Lower leg skin (tissue), 4 donors: ENCODE data around the gene GRIK4. TPM values are rescaled to one million over a fixed set of nuclear protein-coding genes. Genes with fewer than 3 reads are reported as not detected.

Experiments
- DNase-seq, 2 donors: peaks; one replicate each; pipeline ENCODE4 v3.0.0-alpha.2; 2019; ENCODE audit warnings: low spot score in 2 of 2
- H3K4me3 ChIP-seq: fragments of 200-600 bp; sonication (generic); 2 replicates; pipeline ENCODE4 v1.5.1; 2017; ENCODE audit warnings: mild to moderate bottlenecking, low read depth; ENCODE audit not compliant: poor library complexity, severe bottlenecking
- POLR2A ChIP-seq, 2 donors: fragments of 450-650 bp; IDR thresholded peaks; one replicate each; pipeline ENCODE4 v1.6.1; 2016 to 2017; ENCODE audit warnings: antibody characterized with exemption in 2 of 2, mild to moderate bottlenecking in 1 of 2, moderate library complexity in 1 of 2
- WGBS, 2 donors: methylation state at CpG; one replicate each; pipeline ENCODE4 v1.1.5; 2018; 5-methylcytosine and 5-hydroxymethylcytosine counted together
- intact Hi-C: fragments of 100-400 bp; cut with DNase I; formaldehyde crosslinking; loops from one replicate; pipeline ENCODE4 v1.15.0; 2023; ENCODE audit warnings: low total_unique reads
- total RNA-seq, 4 donors: library from RNA; depleted of rRNA; stranded (reverse); fragments of >200 nt; gene quantifications; one replicate each; pipeline ENCODE4 v1.1.0, GENCODE V29; 2016
- TF ChIP-seq, protein P1 (sequence below), 3 donors: fragments of 450-650 bp; IDR thresholded peaks; one replicate each; pipeline ENCODE4 v1.5.1; 2016; ENCODE audit warnings: antibody characterized with exemption in 3 of 3, mild to moderate bottlenecking in 3 of 3, moderate library complexity in 2 of 3

Gene GRIK4
- total RNA-seq, 4 donors from 2014 or later: 0.06 to 0.67 TPM; not detected in 2

- H3K4me3 ChIP-seq: no peak overlapping the region
- intact Hi-C loops: no loop called here
- 67 to 78% methylated on average over 6 of the region's 6 CpGs for WGBS, 2 donors
- DNase-seq: no peak
- TF ChIP-seq, protein P1, sequence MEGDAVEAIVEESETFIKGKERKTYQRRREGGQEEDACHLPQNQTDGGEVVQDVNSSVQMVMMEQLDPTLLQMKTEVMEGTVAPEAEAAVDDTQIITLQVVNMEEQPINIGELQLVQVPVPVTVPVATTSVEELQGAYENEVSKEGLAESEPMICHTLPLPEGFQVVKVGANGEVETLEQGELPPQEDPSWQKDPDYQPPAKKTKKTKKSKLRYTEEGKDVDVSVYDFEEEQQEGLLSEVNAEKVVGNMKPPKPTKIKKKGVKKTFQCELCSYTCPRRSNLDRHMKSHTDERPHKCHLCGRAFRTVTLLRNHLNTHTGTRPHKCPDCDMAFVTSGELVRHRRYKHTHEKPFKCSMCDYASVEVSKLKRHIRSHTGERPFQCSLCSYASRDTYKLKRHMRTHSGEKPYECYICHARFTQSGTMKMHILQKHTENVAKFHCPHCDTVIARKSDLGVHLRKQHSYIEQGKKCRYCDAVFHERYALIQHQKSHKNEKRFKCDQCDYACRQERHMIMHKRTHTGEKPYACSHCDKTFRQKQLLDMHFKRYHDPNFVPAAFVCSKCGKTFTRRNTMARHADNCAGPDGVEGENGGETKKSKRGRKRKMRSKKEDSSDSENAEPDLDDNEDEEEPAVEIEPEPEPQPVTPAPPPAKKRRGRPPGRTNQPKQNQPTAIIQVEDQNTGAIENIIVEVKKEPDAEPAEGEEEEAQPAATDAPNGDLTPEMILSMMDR (IDR thresholded peaks at IDR 0.05): no peak
- no peak for TF ChIP-seq POLR2A (IDR thresholded peaks at IDR 0.05)
Measured at GRCh38 chr11:120839846-120840402, 328.4 kb downstream of the GRIK4 start.

DNA sequence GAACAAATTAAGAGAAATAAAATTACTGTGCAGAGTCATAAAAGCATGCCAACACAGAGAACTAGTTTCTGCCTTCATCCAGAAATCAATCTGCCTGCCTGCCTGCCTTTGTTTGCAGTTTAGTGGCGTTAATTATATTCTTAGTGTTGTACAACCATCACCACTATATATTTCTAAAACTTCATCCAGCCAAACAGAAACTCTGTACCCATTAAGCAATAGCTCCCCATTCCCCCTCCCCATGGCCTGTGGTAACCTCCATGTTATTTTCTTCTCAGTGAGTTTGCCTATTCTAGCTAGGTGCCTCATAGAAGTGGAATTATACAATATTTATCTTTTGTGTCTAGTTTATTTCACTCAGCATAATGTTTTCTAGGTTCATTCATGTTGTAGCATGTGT is 329.1 kb downstream of the GRIK4 start:
- 97 to 100% methylated on average over 1 of the region's 1 CpG for WGBS, 2 donors
- DNase-seq: no peak
- intact Hi-C loops: no loop called here
- H3K4me3 ChIP-seq: no peak overlapping the region
- TF ChIP-seq, protein P1 (IDR thresholded peaks at IDR 0.05): no peak
- no peak for TF ChIP-seq POLR2A (IDR thresholded peaks at IDR 0.05)

GRCh38 chr11:120841074-120841473 is 329.5 kb downstream of the GRIK4 start:
- 44 to 48% methylated on average over 2 of the region's 2 CpGs for WGBS, 2 donors
- no peak for DNase-seq
- intact Hi-C loops: no loop called here
- TF ChIP-seq POLR2A (IDR thresholded peaks at IDR 0.05): no peak
- TF ChIP-seq, protein P1 (IDR thresholded peaks at IDR 0.05): no peak
- no peak overlapping the region for H3K4me3 ChIP-seq

- 85 to 94% methylated on average over 1 of the region's 1 CpG for WGBS, 2 donors
- no peak for TF ChIP-seq POLR2A (IDR thresholded peaks at IDR 0.05)
- TF ChIP-seq, protein P1 (IDR thresholded peaks at IDR 0.05): no peak
- DNase-seq: no peak
- intact Hi-C loops: no loop called here
- H3K4me3 ChIP-seq: no peak overlapping the region
Measured at GRCh38 chr11:120842195-120842594, 330.6 kb downstream of the GRIK4 start.

GRCh38 chr11:120853435-120853834 is 341.9 kb downstream of the GRIK4 start:
- 86 to 87% methylated on average over 3 of the region's 3 CpGs for WGBS, 2 donors
- no peak for DNase-seq
- intact Hi-C loops: no loop called here
- H3K4me3 ChIP-seq: no peak overlapping the region
- TF ChIP-seq POLR2A (IDR thresholded peaks at IDR 0.05): no peak
- TF ChIP-seq, protein P1 (IDR thresholded peaks at IDR 0.05): no peak

- DNase-seq: no peak
- WGBS, 2 donors: 42 to 47% methylated on average over 5 of the region's 5 CpGs
- intact Hi-C loops: no loop called here
- H3K4me3 ChIP-seq: no peak overlapping the region
- TF ChIP-seq, protein P1 (IDR thresholded peaks at IDR 0.05): no peak
- TF ChIP-seq POLR2A (IDR thresholded peaks at IDR 0.05): no peak
Measured at GRCh38 chr11:120854988-120855387, 343.4 kb downstream of the GRIK4 start.
